C1 segment of cervical spinal cord (tissue), 14 donors: Measurements from ENCODE around the gene CTBS.
A peak's percentile ranks its signal among the peaks of the same experiment; 100 is the strongest.
"Not testable (repeated sequence)": the region's sequence is repeated elsewhere in the genome, so short reads cannot be mapped to it uniquely, and the experiment has no call there.

Experiments used
- DNase-seq, 14 donors: peaks; one replicate each; lab custom pipeline; 2025; lab: John Stamatoyannopoulos, UW

CTBS gene

GRCh38 chr1:84585803-84586202 lies 11.6 kb upstream of the CTBS start:
- DNase-seq: no peak

GRCh38 chr1:84584126-84584525 lies 9.9 kb upstream of the CTBS start:
- DNase-seq: no peak

GRCh38 chr1:84583648-84584047 lies 9.4 kb upstream of the CTBS start:
- DNase-seq: no peak

- no peak for DNase-seq
Measured at GRCh38 chr1:84582802-84583587, 8.8 kb upstream of the CTBS start.

GRCh38 chr1:84581648-84582047 lies 7.4 kb upstream of the CTBS start:
- DNase-seq: no peak

- DNase-seq: no peak
Measured at GRCh38 chr1:84574936-84575335, 696 bp upstream of the CTBS start.

GRCh38 chr1:84573481-84573966 lies 716 bp downstream of the CTBS start:
- DNase-seq: no peak

- DNase-seq: no peak
Measured at GRCh38 chr1:84571150-84571535, 3.1 kb downstream of the CTBS start.

GRCh38 chr1:84570436-84571149 lies 3.6 kb downstream of the CTBS start:
- DNase-seq: no peak

- DNase-seq: peak in 1 of 14 donors; percentile 84
Measured at GRCh38 chr1:84569216-84569615, 5.0 kb downstream of the CTBS start.

- no peak for DNase-seq
Measured at GRCh38 chr1:84550826-84551225, 23.4 kb downstream of the CTBS start.

GRCh38 chr1:84541679-84542078 lies 32.6 kb downstream of the CTBS start:
- DNase-seq: no peak

- no peak for DNase-seq
Measured at GRCh38 chr1:84540759-84541158, 33.5 kb downstream of the CTBS start.

- DNase-seq: no peak
Measured at GRCh38 chr1:84539972-84540371, 34.3 kb downstream of the CTBS start.

GRCh38 chr1:84538599-84538998 lies 35.6 kb downstream of the CTBS start:
- DNase-seq: no peak

GRCh38 chr1:84525779-84526178 lies 48.5 kb downstream of the CTBS start:
- DNase-seq: no peak

GRCh38 chr1:84524590-84524989 lies 49.6 kb downstream of the CTBS start:
- no peak for DNase-seq

GRCh38 chr1:84510668-84511067 lies 63.6 kb downstream of the CTBS start:
- no peak for DNase-seq

GRCh38 chr1:84510165-84510564 lies 64.1 kb downstream of the CTBS start:
- no peak for DNase-seq

GRCh38 chr1:84509029-84509428 lies 65.2 kb downstream of the CTBS start:
- DNase-seq: no peak

GRCh38 chr1:84508510-84508909 lies 65.7 kb downstream of the CTBS start:
- no peak for DNase-seq

GRCh38 chr1:84507887-84508286 lies 66.4 kb downstream of the CTBS start:
- not testable (repeated sequence) for DNase-seq
